Mesothelial cell of epicardium (in vitro differentiated cells): ENCODE data around the gene MARS1. TPM values are rescaled to one million over a fixed set of nuclear protein-coding genes. Genes with fewer than 3 reads are reported as not detected.

Source experiments
- DNase-seq, 2 experiments: peaks; one replicate each; pipeline ENCODE4 v3.0.0; 2021; ENCODE audit warnings: low spot score in 2 of 2; ENCODE audit not compliant: unreplicated experiment in 2 of 2
- H3K27ac Mint-ChIP-seq: 2 replicates; pipeline ENCODE4 v1.8.0; 2021; ENCODE audit warnings: mixed read lengths
- H3K27me3 Mint-ChIP-seq: 2 replicates; pipeline ENCODE4 v1.8.0; 2021; ENCODE audit warnings: low read depth, mixed read lengths
- H3K36me3 Mint-ChIP-seq: 2 replicates; pipeline ENCODE4 v1.8.0; 2021; ENCODE audit warnings: mixed read lengths
- H3K4me1 Mint-ChIP-seq: 2 replicates; pipeline ENCODE4 v1.8.0; 2021; ENCODE audit warnings: mixed read lengths
- H3K4me3 Mint-ChIP-seq: 2 replicates; pipeline ENCODE4 v1.8.0; 2021; ENCODE audit warnings: mild to moderate bottlenecking, moderate library complexity, mixed read lengths
- H3K9me3 Mint-ChIP-seq: 2 replicates; pipeline ENCODE4 v1.8.0; 2021; ENCODE audit warnings: mixed read lengths
- total RNA-seq: library from RNA; stranded (reverse); gene quantifications from 3 replicates; pipeline ENCODE4 v1.2.1, GENCODE V29; 2021
- TF ChIP-seq, protein P1 (sequence below): fragments of 200-600 bp; sonication (generic); IDR thresholded peaks from one replicate; pipeline ENCODE4 v1.5.0; 2021; ENCODE audit warnings: antibody characterized with exemption; ENCODE audit not compliant: unreplicated experiment

The MARS1 gene
- total RNA-seq, 1 donor from 2014 or later, result 177 TPM

DNA sequence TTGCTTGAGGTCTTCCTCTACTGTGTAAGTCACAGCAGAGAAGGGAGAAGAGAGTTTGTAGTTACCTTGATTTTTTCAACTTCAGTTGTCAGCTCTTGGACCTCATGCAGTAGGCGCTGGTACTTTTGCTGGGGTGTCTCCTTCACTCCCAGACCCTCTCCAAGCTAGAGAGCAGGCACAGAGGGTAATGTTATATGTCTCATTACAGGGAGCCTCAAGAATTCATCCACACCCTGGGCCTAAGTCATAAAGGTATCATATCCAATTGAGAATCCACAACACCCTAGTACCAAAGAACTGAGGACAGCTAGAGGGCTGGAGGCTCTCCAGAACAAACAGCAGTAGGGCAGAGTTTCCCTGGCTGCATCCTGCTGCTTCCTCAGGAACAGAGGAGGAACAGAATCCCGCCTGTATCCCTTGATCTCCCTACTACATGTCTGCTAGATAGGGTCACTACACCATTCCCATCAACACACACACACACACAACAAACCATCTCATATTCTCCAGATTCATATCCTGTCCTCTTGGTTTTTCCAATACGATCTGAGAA, 47.2 kb downstream of the MARS1 start:
- peaks cover 38% of the 10 kb centered on the region for H3K36me3 Mint-ChIP-seq
- no peaks in the 10 kb centered on the region for H3K9me3 Mint-ChIP-seq
- no peak for DNase-seq
- no peaks in the 10 kb centered on the region for H3K27me3 Mint-ChIP-seq
- no peaks in the 10 kb centered on the region for H3K4me1 Mint-ChIP-seq
- TF ChIP-seq, protein P1, sequence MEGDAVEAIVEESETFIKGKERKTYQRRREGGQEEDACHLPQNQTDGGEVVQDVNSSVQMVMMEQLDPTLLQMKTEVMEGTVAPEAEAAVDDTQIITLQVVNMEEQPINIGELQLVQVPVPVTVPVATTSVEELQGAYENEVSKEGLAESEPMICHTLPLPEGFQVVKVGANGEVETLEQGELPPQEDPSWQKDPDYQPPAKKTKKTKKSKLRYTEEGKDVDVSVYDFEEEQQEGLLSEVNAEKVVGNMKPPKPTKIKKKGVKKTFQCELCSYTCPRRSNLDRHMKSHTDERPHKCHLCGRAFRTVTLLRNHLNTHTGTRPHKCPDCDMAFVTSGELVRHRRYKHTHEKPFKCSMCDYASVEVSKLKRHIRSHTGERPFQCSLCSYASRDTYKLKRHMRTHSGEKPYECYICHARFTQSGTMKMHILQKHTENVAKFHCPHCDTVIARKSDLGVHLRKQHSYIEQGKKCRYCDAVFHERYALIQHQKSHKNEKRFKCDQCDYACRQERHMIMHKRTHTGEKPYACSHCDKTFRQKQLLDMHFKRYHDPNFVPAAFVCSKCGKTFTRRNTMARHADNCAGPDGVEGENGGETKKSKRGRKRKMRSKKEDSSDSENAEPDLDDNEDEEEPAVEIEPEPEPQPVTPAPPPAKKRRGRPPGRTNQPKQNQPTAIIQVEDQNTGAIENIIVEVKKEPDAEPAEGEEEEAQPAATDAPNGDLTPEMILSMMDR, result no peak
- H3K4me3 Mint-ChIP-seq, result no peak overlapping the region
- H3K27ac Mint-ChIP-seq, result no peak overlapping the region

DNA sequence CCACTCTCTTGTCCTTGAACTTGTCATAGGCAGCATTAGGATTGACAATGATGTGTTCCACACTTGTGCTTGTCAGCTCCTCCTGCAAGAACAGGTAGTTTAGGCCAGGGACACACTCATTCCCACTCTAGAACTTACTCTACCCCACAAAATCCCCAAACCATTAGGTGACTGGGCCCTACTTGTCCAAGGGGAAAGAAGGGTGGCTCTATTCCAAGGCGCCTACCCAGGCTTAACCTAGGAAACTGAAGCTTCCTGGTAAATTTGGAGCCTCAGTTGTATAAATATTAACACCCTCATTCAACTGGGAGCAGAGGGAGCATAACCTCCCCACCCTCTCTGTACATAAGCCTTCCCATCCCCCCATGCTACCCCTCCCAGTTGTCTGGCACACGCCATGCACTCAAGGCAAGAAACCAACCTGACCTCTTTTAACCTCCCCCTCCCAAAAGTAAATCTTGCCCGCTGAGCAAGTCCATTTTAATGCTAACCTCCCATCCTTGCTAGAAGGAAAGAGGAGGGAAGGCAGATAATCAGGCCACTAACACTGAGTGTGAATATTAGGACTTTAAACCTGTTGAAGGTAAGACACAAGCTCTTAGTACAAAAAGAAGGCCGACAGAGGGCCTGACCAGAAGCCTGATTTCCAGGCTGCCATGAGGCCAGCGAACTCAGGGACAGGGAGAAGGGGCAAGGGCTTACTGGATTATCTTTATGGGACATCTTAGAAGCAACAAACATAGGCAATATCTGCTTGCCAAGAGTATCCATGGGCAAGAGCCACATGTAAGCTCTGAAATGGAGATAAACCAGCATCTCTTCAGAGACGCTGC, 48.1 kb downstream of the MARS1 start:
- DNase-seq, result no peak
- TF ChIP-seq, protein P1, result no peak
- Mint-ChIP-seq H3K36me3 (peaks cover 36% of the 10 kb centered on the region), H3K4me3 (no peak overlapping the region), H3K9me3 (no peaks in the 10 kb centered on the region), H3K27ac (no peak overlapping the region), H3K4me1 (peaks cover 3% of the 10 kb centered on the region), H3K27me3 (no peaks in the 10 kb centered on the region)

DNA sequence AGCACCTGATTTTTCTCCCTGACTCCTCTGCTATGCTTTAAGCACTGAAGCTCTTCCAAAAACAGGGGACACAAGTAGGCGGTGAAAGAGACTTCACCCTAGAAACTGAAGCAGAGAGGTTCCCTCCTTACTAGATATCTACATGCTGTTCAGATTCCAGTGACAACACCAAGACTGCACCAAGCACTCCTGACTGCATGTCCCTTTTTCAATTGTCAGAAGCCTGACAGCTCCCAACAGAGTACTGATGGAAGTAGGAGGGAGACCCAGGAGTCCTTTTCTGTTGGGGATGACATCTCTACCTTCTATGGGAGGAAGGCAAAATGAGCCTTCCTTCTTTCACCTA, 48.7 kb downstream of the MARS1 start:
- Mint-ChIP-seq H3K4me3 (no peak overlapping the region), H3K4me1 (peaks cover 7% of the 10 kb centered on the region), H3K9me3 (no peaks in the 10 kb centered on the region), H3K36me3 (peaks cover 36% of the 10 kb centered on the region), H3K27ac (no peak overlapping the region), H3K27me3 (no peaks in the 10 kb centered on the region)
- DNase-seq, result no peak
- TF ChIP-seq, protein P1, result no peak

DNA sequence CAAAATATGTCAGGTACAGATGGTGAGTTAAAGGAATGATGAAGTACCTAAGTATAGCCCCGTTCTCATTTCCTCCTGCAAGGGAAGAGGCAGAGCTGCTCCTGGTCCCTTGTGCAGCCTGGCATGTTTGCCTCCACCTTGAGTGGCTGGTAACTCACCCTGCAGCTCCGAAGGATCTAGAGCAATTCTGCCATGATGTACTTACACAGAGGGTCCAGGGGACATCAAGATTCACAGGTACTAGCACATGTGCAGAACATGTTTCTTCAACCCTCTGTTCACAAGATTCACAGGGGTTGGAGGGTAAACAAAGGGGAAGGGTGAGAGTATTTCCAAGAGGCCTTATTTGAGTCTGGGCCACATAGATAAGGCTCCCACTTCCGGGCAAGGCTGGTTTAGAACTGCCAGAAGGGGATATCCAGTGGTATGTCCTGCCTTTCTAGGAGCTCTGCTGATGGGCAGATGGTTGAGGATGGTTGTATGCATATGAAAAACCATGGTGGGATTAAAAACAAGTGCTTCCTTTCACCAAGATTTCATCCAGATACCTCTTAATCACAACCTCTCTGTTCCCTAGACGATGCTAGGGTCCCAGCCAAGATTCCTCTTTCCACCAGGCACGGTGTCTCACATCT, 51.4 kb downstream of the MARS1 start:
- H3K9me3 Mint-ChIP-seq, result no peaks in the 10 kb centered on the region
- peaks cover 29% of the 10 kb centered on the region for H3K36me3 Mint-ChIP-seq
- H3K4me3 Mint-ChIP-seq, result no peak overlapping the region
- H3K27ac Mint-ChIP-seq, result no peak overlapping the region
- TF ChIP-seq, protein P1, result no peak
- no peak for DNase-seq
- H3K27me3 Mint-ChIP-seq, result no peaks in the 10 kb centered on the region
- peaks cover 7% of the 10 kb centered on the region for H3K4me1 Mint-ChIP-seq

DNA sequence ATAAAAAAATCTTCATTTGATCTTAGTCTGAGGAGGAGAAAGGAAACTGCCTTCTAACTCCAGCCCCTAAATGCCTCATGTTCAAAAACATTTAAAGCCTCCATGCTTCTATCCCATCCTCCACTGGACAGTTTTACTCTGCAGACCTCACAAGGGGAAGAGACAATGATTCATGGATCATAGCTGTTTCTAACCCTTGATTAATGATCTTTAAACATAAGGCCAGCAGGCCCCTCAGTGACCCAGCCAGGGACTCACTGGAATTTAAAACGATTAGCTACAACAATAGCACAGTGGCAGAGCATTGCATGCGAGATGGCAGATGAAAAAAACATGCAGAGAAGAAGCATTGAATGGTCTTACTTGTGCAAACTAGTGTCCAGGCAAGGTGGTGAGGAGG, 53.1 kb downstream of the MARS1 start:
- TF ChIP-seq, protein P1, result no peak
- DNase-seq, result no peak
- H3K4me1 Mint-ChIP-seq, result peaks cover 19% of the 10 kb centered on the region
- H3K36me3 Mint-ChIP-seq, result peaks cover 19% of the 10 kb centered on the region
- H3K27me3 Mint-ChIP-seq, result no peaks in the 10 kb centered on the region
- no peak overlapping the region for H3K4me3 Mint-ChIP-seq
- peak overlapping the region; percentile 6 for H3K27ac Mint-ChIP-seq
- H3K9me3 Mint-ChIP-seq, result no peaks in the 10 kb centered on the region
